Sigmoid colon (tissue), 4 donors: ENCODE results near the gene DMRTB1.

Experiments
- CTCF ChIP-seq, 4 experiments: fragments of 450-650 bp in 3 of 4; fragments of 200-600 bp in 1 of 4; IDR thresholded peaks; one replicate each; pipeline ENCODE4 v1.5.1; 2016 to 2019; ENCODE audit warnings: antibody characterized with exemption in 4 of 4, mild to moderate bottlenecking in 3 of 4, moderate library complexity in 2 of 4
- POLR2A ChIP-seq, 2 donors: fragments of 450-650 bp; IDR thresholded peaks; one replicate each; pipeline ENCODE4 v1.6.1; 2016; ENCODE audit warnings: antibody characterized with exemption in 2 of 2, mild to moderate bottlenecking in 2 of 2, moderate library complexity in 2 of 2
- POLR2AphosphoS5 ChIP-seq, 4 donors: sonication (generic); formaldehyde crosslinking; IDR thresholded peaks; one replicate each; pipeline ENCODE4 v1.6.1; 2017; ENCODE audit warnings: antibody characterized with exemption in 4 of 4

- TF ChIP-seq POLR2A (IDR thresholded peaks at IDR 0.05) (no peak), CTCF (IDR thresholded peaks at IDR 0.05) (no peak), POLR2AphosphoS5 (IDR thresholded peaks at IDR 0.05) (no peak)
Observed at GRCh38 chr1:53439337-53440207, 19.6 kb upstream of the DMRTB1 start.
